Measurements from ENCODE around the gene MAP3K2. TPM values are rescaled to one million over a fixed set of nuclear protein-coding genes. Genes with fewer than 3 reads are reported as not detected.

The MAP3K2 gene
- total and polyA plus RNA-seq, 11 donors: 4.0 to 37.6 (median 22.1) TPM

- no peaks in the 10 kb centered on the region for H3K9me3 ChIP-seq
- no peaks in the 10 kb centered on the region for H3K27me3 ChIP-seq
- DNase-seq (no peak), ATAC-seq (no peak)
- H3K4me1 ChIP-seq: peaks cover 0 to 55% (median 22%) of the 10 kb centered on the region in 12 donors
- intact Hi-C loops (cut with DNase I): loop anchor here in 1 of 10 donors (2.0 kb wide), 1 partner anchor 18 kb away; no protein-coding TSS in a partner anchor
- WGBS, 4 donors: 97 to 100% (median 98%) methylated on average over 2 of the region's 2 CpGs
- TF ChIP-seq CTCF (IDR thresholded peaks at IDR 0.05) (no peak), POLR2A (IDR thresholded peaks at IDR 0.05) (no peak)
- H3K4me3 ChIP-seq: no peak overlapping the region
- no peak overlapping the region for H3K27ac ChIP-seq
- H3K36me3 ChIP-seq: no peaks in the 10 kb centered on the region
These were observed 18.7 kb upstream of the MAP3K2 start for GRCh38 chr2:127406454-127406853.

GRCh38 chr2:127405255-127405610 is 17.5 kb upstream of the MAP3K2 start:
- H3K4me1 ChIP-seq: peaks cover 0 to 43% (median 17%) of the 10 kb centered on the region in 12 donors
- H3K9me3 ChIP-seq: no peaks in the 10 kb centered on the region
- 40 to 64% (median 47%) methylated on average over 3 of the region's 3 CpGs for WGBS, 4 donors

GRCh38 chr2:127404466-127405254 is 16.9 kb upstream of the MAP3K2 start:
- peak overlapping the region in 2 of 12 donors; percentile 46 to 77 for H3K27ac ChIP-seq
- DNase-seq (no peak), ATAC-seq (no peak)
- no peak for TF ChIP-seq CTCF (IDR thresholded peaks at IDR 0.05)
- TF ChIP-seq POLR2A (IDR thresholded peaks at IDR 0.05): no peak
- no peaks in the 10 kb centered on the region for H3K27me3 ChIP-seq
- 86 to 94% (median 90%) methylated on average over 7 of the region's 7 CpGs for WGBS, 4 donors
- no peaks in the 10 kb centered on the region for H3K9me3 ChIP-seq
- intact Hi-C loops (cut with DNase I): no loop called here
- peaks cover 0 to 38% (median 16%) of the 10 kb centered on the region in 12 donors for H3K4me1 ChIP-seq
- H3K36me3 ChIP-seq: no peaks in the 10 kb centered on the region
- no peak overlapping the region for H3K4me3 ChIP-seq

More at GRCh38 chr2:127405255-127405610, 17.5 kb upstream of the MAP3K2 start:
- no peak for ATAC-seq
- H3K27me3 ChIP-seq: no peaks in the 10 kb centered on the region
- TF ChIP-seq POLR2A (IDR thresholded peaks at IDR 0.05) (no peak), CTCF (IDR thresholded peaks at IDR 0.05) (no peak)
- H3K27ac ChIP-seq: peak overlapping the region in 6 of 12 donors; percentile 14 to 77 (median 42)
- no peak for DNase-seq
- H3K4me3 ChIP-seq: no peak overlapping the region
- H3K36me3 ChIP-seq: no peaks in the 10 kb centered on the region
- intact Hi-C loops (cut with DNase I): no loop called here

GRCh38 chr2:127403460-127403859 is 15.7 kb upstream of the MAP3K2 start:
- intact Hi-C loops (cut with DNase I): no loop called here
- 82 to 86% (median 84%) methylated on average over 3 of the region's 3 CpGs for WGBS, 4 donors
- Histone ChIP-seq H3K4me3 (no peak overlapping the region), H3K9me3 (no peaks in the 10 kb centered on the region), H3K27ac (no peak overlapping the region), H3K36me3 (no peaks in the 10 kb centered on the region), H3K27me3 (no peaks in the 10 kb centered on the region), H3K4me1 (peaks cover 0 to 33% (median 15%) of the 10 kb centered on the region in 12 donors)
- no peak for TF ChIP-seq POLR2A (IDR thresholded peaks at IDR 0.05)
- TF ChIP-seq CTCF (IDR thresholded peaks at IDR 0.05): no peak
- DNase-seq (no peak), ATAC-seq (no peak)
